ENCODE data around the gene EHF.

The EHF gene

GRCh38 chr11:34625576-34625975 lies 4.7 kb downstream of the EHF start:
- H3K9me3 Mint-ChIP-seq: no peaks in the 10 kb centered on the region
- no peak for DNase-seq
- H3K4me1 Mint-ChIP-seq: no peaks in the 10 kb centered on the region
- H3K4me3 Mint-ChIP-seq: no peak overlapping the region
- CTCF ChIA-PET: no interaction called here
- peak overlapping the region; percentile 40 for H3K27ac Mint-ChIP-seq
- peaks cover 36% of the 10 kb centered on the region for H3K27me3 Mint-ChIP-seq
- no peaks in the 10 kb centered on the region for H3K36me3 Mint-ChIP-seq

- Mint-ChIP-seq H3K36me3 (no peaks in the 10 kb centered on the region), H3K4me3 (no peak overlapping the region), H3K27ac (no peak overlapping the region), H3K9me3 (no peaks in the 10 kb centered on the region), H3K4me1 (no peaks in the 10 kb centered on the region), H3K27me3 (peaks cover 31% of the 10 kb centered on the region)
- no peak for DNase-seq
- CTCF ChIA-PET: interaction anchor here (0.5 kb wide), 1 partner anchor 190 kb away, joined by 4 read pairs; no protein-coding TSS in a partner anchor
These were observed 5.5 kb downstream of the EHF start for GRCh38 chr11:34626393-34626792.

GRCh38 chr11:34627197-34627596 lies 6.3 kb downstream of the EHF start:
- Mint-ChIP-seq H3K4me1 (no peaks in the 10 kb centered on the region), H3K9me3 (no peaks in the 10 kb centered on the region), H3K27me3 (peaks cover 24% of the 10 kb centered on the region), H3K27ac (no peak overlapping the region), H3K36me3 (no peaks in the 10 kb centered on the region), H3K4me3 (no peak overlapping the region)
- CTCF ChIA-PET: no interaction called here
- DNase-seq: no peak

GRCh38 chr11:34629711-34630110 lies 8.8 kb downstream of the EHF start:
- CTCF ChIA-PET: no interaction called here
- no peak overlapping the region for H3K4me3 Mint-ChIP-seq
- no peaks in the 10 kb centered on the region for H3K36me3 Mint-ChIP-seq
- H3K9me3 Mint-ChIP-seq: no peaks in the 10 kb centered on the region
- DNase-seq: no peak
- H3K27ac Mint-ChIP-seq: peak overlapping the region; percentile 34
- peaks cover 18% of the 10 kb centered on the region for H3K4me1 Mint-ChIP-seq
- H3K27me3 Mint-ChIP-seq: peaks cover 27% of the 10 kb centered on the region

- peaks cover 21% of the 10 kb centered on the region for H3K27me3 Mint-ChIP-seq
- no peaks in the 10 kb centered on the region for H3K9me3 Mint-ChIP-seq
- no peak for DNase-seq
- no peaks in the 10 kb centered on the region for H3K36me3 Mint-ChIP-seq
- H3K4me1 Mint-ChIP-seq: peaks cover 18% of the 10 kb centered on the region
- no peak overlapping the region for H3K4me3 Mint-ChIP-seq
- H3K27ac Mint-ChIP-seq: no peak overlapping the region
- CTCF ChIA-PET: no interaction called here
These were observed 9.7 kb downstream of the EHF start for GRCh38 chr11:34630544-34630943.

- Mint-ChIP-seq H3K9me3 (no peaks in the 10 kb centered on the region), H3K27ac (no peak overlapping the region), H3K4me1 (peaks cover 18% of the 10 kb centered on the region), H3K27me3 (peaks cover 21% of the 10 kb centered on the region), H3K4me3 (no peak overlapping the region), H3K36me3 (no peaks in the 10 kb centered on the region)
- DNase-seq: no peak
- CTCF ChIA-PET: no interaction called here
These were observed 10.4 kb downstream of the EHF start for GRCh38 chr11:34631297-34631696.

- Mint-ChIP-seq H3K4me3 (no peak overlapping the region), H3K4me1 (peaks cover 18% of the 10 kb centered on the region), H3K36me3 (no peaks in the 10 kb centered on the region), H3K27ac (no peak overlapping the region), H3K27me3 (peaks cover 18% of the 10 kb centered on the region), H3K9me3 (no peaks in the 10 kb centered on the region)
- CTCF ChIA-PET: no interaction called here
- no peak for DNase-seq
These were observed 10.8 kb downstream of the EHF start for GRCh38 chr11:34631737-34632104.

GRCh38 chr11:34632105-34632791 lies 11.4 kb downstream of the EHF start:
- no peak overlapping the region for H3K4me3 Mint-ChIP-seq
- H3K36me3 Mint-ChIP-seq: no peaks in the 10 kb centered on the region
- peaks cover 16% of the 10 kb centered on the region for H3K27me3 Mint-ChIP-seq
- H3K27ac Mint-ChIP-seq: no peak overlapping the region
- H3K9me3 Mint-ChIP-seq: no peaks in the 10 kb centered on the region
- H3K4me1 Mint-ChIP-seq: peaks cover 18% of the 10 kb centered on the region
- CTCF ChIA-PET: no interaction called here
- DNase-seq: no peak

GRCh38 chr11:34633640-34633989 lies 12.7 kb downstream of the EHF start:
- DNase-seq: no peak
- H3K36me3 Mint-ChIP-seq: no peaks in the 10 kb centered on the region
- no peak overlapping the region for H3K27ac Mint-ChIP-seq
- H3K4me1 Mint-ChIP-seq: peaks cover 18% of the 10 kb centered on the region
- CTCF ChIA-PET: no interaction called here
- H3K27me3 Mint-ChIP-seq: peaks cover 24% of the 10 kb centered on the region
- H3K9me3 Mint-ChIP-seq: no peaks in the 10 kb centered on the region
- no peak overlapping the region for H3K4me3 Mint-ChIP-seq

GRCh38 chr11:34633990-34634693 lies 13.2 kb downstream of the EHF start:
- Mint-ChIP-seq H3K9me3 (no peaks in the 10 kb centered on the region), H3K36me3 (no peaks in the 10 kb centered on the region), H3K4me1 (peaks cover 18% of the 10 kb centered on the region), H3K27me3 (peaks cover 28% of the 10 kb centered on the region), H3K27ac (peak overlapping the region; percentile 74), H3K4me3 (no peak overlapping the region)
- peak; percentile 30 for DNase-seq
- CTCF ChIA-PET: interaction anchor here (1.0 kb wide), 1 partner anchor 9 kb away, joined by 4 read pairs; no protein-coding TSS in a partner anchor

- Mint-ChIP-seq H3K4me3 (no peak overlapping the region), H3K36me3 (no peaks in the 10 kb centered on the region), H3K27me3 (peaks cover 33% of the 10 kb centered on the region), H3K4me1 (peaks cover 18% of the 10 kb centered on the region), H3K27ac (no peak overlapping the region), H3K9me3 (no peaks in the 10 kb centered on the region)
- CTCF ChIA-PET: interaction anchor here (1.0 kb wide), 1 partner anchor 9 kb away, joined by 4 read pairs; no protein-coding TSS in a partner anchor
- DNase-seq: no peak
These were observed 13.8 kb downstream of the EHF start for GRCh38 chr11:34634694-34635062.

GRCh38 chr11:34636127-34636526 lies 15.2 kb downstream of the EHF start:
- no peaks in the 10 kb centered on the region for H3K9me3 Mint-ChIP-seq

GRCh38 chr11:34637303-34637702 lies 16.4 kb downstream of the EHF start:
- Mint-ChIP-seq H3K27me3 (peaks cover 46% of the 10 kb centered on the region), H3K36me3 (no peaks in the 10 kb centered on the region), H3K27ac (no peak overlapping the region), H3K4me1 (peaks cover 18% of the 10 kb centered on the region), H3K9me3 (no peaks in the 10 kb centered on the region), H3K4me3 (no peak overlapping the region)
- DNase-seq: no peak
- CTCF ChIA-PET: no interaction called here

More at GRCh38 chr11:34636127-34636526, 15.2 kb downstream of the EHF start:
- H3K27me3 Mint-ChIP-seq: peaks cover 44% of the 10 kb centered on the region
- no peak for DNase-seq
- H3K27ac Mint-ChIP-seq: no peak overlapping the region
- H3K4me1 Mint-ChIP-seq: peaks cover 18% of the 10 kb centered on the region
- CTCF ChIA-PET: no interaction called here
- no peaks in the 10 kb centered on the region for H3K36me3 Mint-ChIP-seq
- H3K4me3 Mint-ChIP-seq: no peak overlapping the region

GRCh38 chr11:34638897-34639296 lies 18.0 kb downstream of the EHF start:
- DNase-seq: no peak
- CTCF ChIA-PET: no interaction called here

GRCh38 chr11:34639545-34639944 lies 18.7 kb downstream of the EHF start:
- CTCF ChIA-PET: interaction anchor here (1.2 kb wide), 1 partner anchor 52 kb away, joined by 3 read pairs; no protein-coding TSS in a partner anchor
- Mint-ChIP-seq H3K36me3 (no peaks in the 10 kb centered on the region), H3K9me3 (no peaks in the 10 kb centered on the region), H3K27ac (no peak overlapping the region), H3K27me3 (peaks cover 64% of the 10 kb centered on the region), H3K4me3 (no peak overlapping the region), H3K4me1 (no peaks in the 10 kb centered on the region)
- no peak for DNase-seq

More at GRCh38 chr11:34638897-34639296, 18.0 kb downstream of the EHF start:
- no peak overlapping the region for H3K27ac Mint-ChIP-seq
- peaks cover 59% of the 10 kb centered on the region for H3K27me3 Mint-ChIP-seq
- no peaks in the 10 kb centered on the region for H3K36me3 Mint-ChIP-seq
- no peaks in the 10 kb centered on the region for H3K9me3 Mint-ChIP-seq
- peaks cover 6% of the 10 kb centered on the region for H3K4me1 Mint-ChIP-seq
- H3K4me3 Mint-ChIP-seq: no peak overlapping the region
